ENCODE data around the gene TMEM150A.

TMEM150A gene

GRCh38 chr2:85600235-85600575, 2.3 kb downstream of the TMEM150A start:
- TF ChIP-seq MAX (IDR thresholded peaks at IDR 0.05): no peak
- TF ChIP-seq RAD21 (IDR thresholded peaks at IDR 0.05; ENCODE audit: low read depth): no peak

DNA sequence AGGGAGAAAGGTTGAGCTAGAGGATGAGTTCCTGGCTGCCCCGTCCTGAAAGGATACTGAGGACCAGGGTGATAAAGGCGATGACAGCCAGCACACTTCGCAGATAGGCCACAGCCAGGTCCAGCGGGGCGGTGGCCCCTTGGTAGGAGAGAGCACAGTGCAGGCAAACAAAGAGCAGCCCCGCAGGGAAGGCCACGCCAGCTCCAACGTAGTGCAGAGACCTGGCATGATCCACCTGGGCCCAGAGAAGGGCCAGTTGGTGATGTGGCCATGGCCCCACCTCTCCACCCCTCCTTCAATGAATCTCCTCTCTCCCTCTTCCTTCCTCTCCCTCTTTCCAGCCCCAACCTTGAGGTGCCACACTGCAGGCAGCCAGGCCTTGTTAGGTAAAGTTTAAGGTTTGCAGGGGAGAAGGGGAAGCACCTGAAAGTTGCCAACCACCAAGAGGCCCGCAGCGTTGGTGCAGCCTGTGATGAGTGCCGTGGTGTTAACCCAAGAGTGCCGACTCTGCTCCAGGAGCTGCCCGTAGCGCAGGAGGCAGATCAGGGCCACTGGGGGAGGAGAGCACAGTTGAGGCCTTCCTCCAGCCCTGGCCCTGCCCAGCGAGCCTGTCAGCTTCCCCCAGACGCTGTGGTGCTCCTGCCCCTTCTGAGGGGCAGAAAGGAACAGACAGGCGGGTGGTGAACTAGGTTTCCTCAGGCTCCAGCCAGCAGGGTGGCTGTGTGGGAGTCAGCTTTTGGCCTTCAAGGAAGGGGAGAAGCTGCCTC, 2.8 kb downstream of the TMEM150A start:
- no peak for TF ChIP-seq TEAD4 (IDR thresholded peaks at IDR 0.05)

DNA sequence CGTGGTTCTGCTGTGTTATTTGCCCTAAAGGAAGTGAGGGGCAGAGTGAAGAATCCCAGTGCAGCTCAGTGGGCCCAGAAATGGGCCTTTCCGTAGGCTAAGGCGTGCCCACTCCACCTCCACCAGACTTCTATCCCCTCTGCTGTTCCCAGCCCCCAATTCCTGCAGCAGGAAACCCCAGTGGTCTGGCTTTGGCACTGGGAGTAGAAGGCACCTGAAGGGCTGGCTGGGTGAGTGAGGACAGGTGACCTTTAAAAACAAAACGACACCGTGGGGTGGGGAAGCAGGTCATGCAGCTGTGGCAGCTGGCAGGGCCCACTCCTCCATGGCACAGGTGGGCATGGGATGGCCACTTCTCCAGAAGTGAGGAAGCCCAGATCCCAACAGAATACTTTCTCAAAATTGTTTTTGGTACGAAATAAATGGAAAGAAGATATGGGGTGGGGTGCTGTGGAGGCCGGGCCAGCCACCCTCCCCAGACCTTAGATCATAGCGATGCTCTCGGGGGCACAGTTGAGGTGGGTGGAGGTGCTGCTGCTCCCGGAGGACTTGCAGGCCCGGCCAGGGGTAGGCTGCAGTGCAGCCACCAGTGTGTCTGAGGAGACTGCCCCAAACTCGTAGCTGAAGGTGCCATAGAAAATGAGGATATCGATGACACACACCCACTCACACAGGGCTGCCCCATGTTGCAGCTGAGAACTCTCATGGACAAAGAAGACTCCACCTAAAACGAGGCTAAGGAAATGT, 3.7 kb downstream of the TMEM150A start:
- TF ChIP-seq TEAD4 (IDR thresholded peaks at IDR 0.05) (no peak), USF1 (IDR thresholded peaks at IDR 0.05) (no peak), RAD21 (IDR thresholded peaks at IDR 0.05; ENCODE audit: low read depth) (no peak), EGR1 (IDR thresholded peaks at IDR 0.05) (no peak), CREB1 (IDR thresholded peaks at IDR 0.05; ENCODE audit: low read depth) (no peak), YY1 (IDR thresholded peaks at IDR 0.05; ENCODE audit: low read depth) (no peak), FOXM1 (IDR thresholded peaks at IDR 0.05; ENCODE audit: borderline replicate concordance, low read depth) (no peak), REST (IDR thresholded peaks at IDR 0.05; ENCODE audit: low read depth) (no peak), NFIC (IDR thresholded peaks at IDR 0.05) (no peak), CEBPB (IDR thresholded peaks at IDR 0.05) (no peak), ZBTB7A (IDR thresholded peaks at IDR 0.05; ENCODE audit: low read depth) (no peak), EP300 (IDR thresholded peaks at IDR 0.05; ENCODE audit: borderline replicate concordance) (no peak), TCF12 (IDR thresholded peaks at IDR 0.05; ENCODE audit: low read depth) (no peak), TAF1 (IDR thresholded peaks at IDR 0.05; ENCODE audit: low read depth) (no peak), MAX (IDR thresholded peaks at IDR 0.05) (no peak)

DNA sequence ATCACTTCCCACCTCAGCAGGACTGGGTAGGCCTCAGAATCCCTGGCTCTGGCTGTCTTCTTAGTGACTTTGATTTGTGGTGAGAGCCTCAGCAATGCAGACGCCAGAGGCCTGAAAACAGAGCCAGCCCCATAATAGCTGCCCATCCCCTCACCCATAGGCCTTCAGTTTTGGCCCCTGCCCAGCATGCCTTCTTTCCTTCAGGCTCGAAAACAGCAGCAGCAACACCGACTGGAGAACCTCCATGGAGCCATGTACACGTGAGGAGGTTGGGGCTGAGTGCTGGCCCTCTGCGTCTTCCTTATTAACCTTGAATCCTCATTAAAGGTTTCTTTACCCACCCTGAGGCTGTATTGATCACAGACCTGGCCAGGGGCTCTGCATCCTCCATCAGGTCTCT, 5.3 kb downstream of the TMEM150A start:
- TF ChIP-seq REST (IDR thresholded peaks at IDR 0.05; ENCODE audit: low read depth) (no peak), EGR1 (IDR thresholded peaks at IDR 0.05) (no peak), FOXM1 (IDR thresholded peaks at IDR 0.05; ENCODE audit: borderline replicate concordance, low read depth) (no peak), RAD21 (IDR thresholded peaks at IDR 0.05; ENCODE audit: low read depth) (no peak), MAX (IDR thresholded peaks at IDR 0.05) (no peak), ZBTB7A (IDR thresholded peaks at IDR 0.05; ENCODE audit: low read depth) (no peak), TAF1 (IDR thresholded peaks at IDR 0.05; ENCODE audit: low read depth) (no peak), TCF12 (IDR thresholded peaks at IDR 0.05; ENCODE audit: low read depth) (no peak), CEBPB (IDR thresholded peaks at IDR 0.05) (no peak)

- TF ChIP-seq TAF1 (IDR thresholded peaks at IDR 0.05; ENCODE audit: low read depth) (no peak), TCF12 (IDR thresholded peaks at IDR 0.05; ENCODE audit: low read depth) (no peak), TEAD4 (IDR thresholded peaks at IDR 0.05) (no peak), EP300 (IDR thresholded peaks at IDR 0.05; ENCODE audit: borderline replicate concordance) (no peak)
These were observed 5.9 kb downstream of the TMEM150A start for GRCh38 chr2:85596486-85597143.

DNA sequence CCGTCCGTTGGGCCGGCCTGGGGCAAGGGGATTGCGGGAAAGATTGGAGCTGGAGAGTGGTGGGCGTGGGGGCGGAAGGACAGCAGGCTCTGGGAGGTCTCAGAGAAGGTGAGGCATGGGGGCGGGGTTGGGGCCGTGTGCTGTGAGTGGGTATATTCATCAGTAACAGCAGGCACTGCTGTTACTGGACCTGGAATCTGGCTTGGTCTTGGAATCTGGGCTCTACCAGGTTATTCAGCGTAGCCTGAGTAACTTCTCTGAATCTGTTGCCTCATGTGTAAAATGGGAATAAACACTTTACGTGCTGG, 6.5 kb downstream of the TMEM150A start:
- no peak for TF ChIP-seq TEAD4 (IDR thresholded peaks at IDR 0.05)
- TF ChIP-seq MAX (IDR thresholded peaks at IDR 0.05): no peak
- TF ChIP-seq NFIC (IDR thresholded peaks at IDR 0.05): no peak
- no peak for TF ChIP-seq USF1 (IDR thresholded peaks at IDR 0.05)
- no peak for TF ChIP-seq REST (IDR thresholded peaks at IDR 0.05; ENCODE audit: low read depth)
- no peak for TF ChIP-seq TAF1 (IDR thresholded peaks at IDR 0.05; ENCODE audit: low read depth)
- TF ChIP-seq ZBTB7A (IDR thresholded peaks at IDR 0.05; ENCODE audit: low read depth): no peak
- TF ChIP-seq TCF12 (IDR thresholded peaks at IDR 0.05; ENCODE audit: low read depth): no peak
- TF ChIP-seq RAD21 (IDR thresholded peaks at IDR 0.05; ENCODE audit: low read depth): no peak
- TF ChIP-seq FOXM1 (IDR thresholded peaks at IDR 0.05; ENCODE audit: borderline replicate concordance, low read depth): no peak
- TF ChIP-seq YY1 (IDR thresholded peaks at IDR 0.05; ENCODE audit: low read depth): no peak
- TF ChIP-seq EGR1 (IDR thresholded peaks at IDR 0.05): no peak
- TF ChIP-seq CREB1 (IDR thresholded peaks at IDR 0.05; ENCODE audit: low read depth): no peak
- TF ChIP-seq EP300 (IDR thresholded peaks at IDR 0.05; ENCODE audit: borderline replicate concordance): no peak
